A549 (cell line): ENCODE results near the gene WDR45B. TPM values are rescaled to one million over a fixed set of nuclear protein-coding genes. Genes with fewer than 3 reads are reported as not detected.

Source experiments
- ATAC-seq, 2 experiments: fragments of 200-7000 bp in 1 of 2; fragments of >200 bp in 1 of 2; cut with Nextera tagmentation in 1 of 2; cut with Tn5 transposase in 1 of 2; 3 replicates each; pipeline versions ENCODE4 v1.8.0 to v1.9.1; 2018 to 2020; ENCODE audit warnings: mild to moderate bottlenecking in 1 of 2, moderate library complexity in 1 of 2
- CTCF ChIA-PET: fragments of 300-600 bp; sonication (Branson Sonifier 250); formaldehyde crosslinking; extraction: SDS; loops from one replicate; lab custom pipeline; 2021; ENCODE audit warnings: antibody characterized with exemption, inconsistent platforms; lab: Yijun Ruan, JAX
- POLR2A ChIA-PET: fragments of 350-600 bp; formaldehyde crosslinking; extraction: SDS; loops from one replicate; lab custom pipeline; 2021; ENCODE audit warnings: antibody characterized with exemption, inconsistent platforms; lab: Yijun Ruan, JAX
- DNase-seq, 2 experiments: peaks; one replicate each; pipeline versions ENCODE4 v3.0.0 to v3.0.0-alpha.2; 2011 to 2016; ENCODE audit warnings: low read depth in 1 of 2, low spot score in 1 of 2
- FAIRE-seq: peaks from 2 replicates; lab custom pipeline; 2011; peaks lifted over from hg19 to GRCh38; lab: Jason Lieb, UNC
- H3K27ac ChIP-seq, 2 experiments: fragments of >200 bp; sonication (Bioruptor Twin); formaldehyde crosslinking; 3 replicates each; pipeline ENCODE4 v1.5.1; 2016 to 2017
- H3K4me1 ChIP-seq: fragments of >200 bp; sonication (Bioruptor Twin); formaldehyde crosslinking; 3 replicates; pipeline ENCODE4 v1.6.1; 2016
- H3K4me2 ChIP-seq: fragments of >200 bp; sonication (Bioruptor Twin); formaldehyde crosslinking; 3 replicates; pipeline ENCODE4 v1.6.1; 2016
- H3K4me3 ChIP-seq: fragments of >200 bp; sonication (Bioruptor Twin); formaldehyde crosslinking; 3 replicates; pipeline ENCODE4 v1.5.1; 2016
- H3K9me3 ChIP-seq: fragments of >200 bp; sonication (Bioruptor Twin); formaldehyde crosslinking; 3 replicates; pipeline ENCODE4 v1.6.1; 2016
- ATOH8 ChIP-seq: fragments of 250-450 bp; sonication (Bioruptor Pico); IDR thresholded peaks from 2 replicates; pipeline ENCODE4 v1.5.0; 2020; ENCODE audit warnings: low read depth, mild to moderate bottlenecking, moderate library complexity
- BHLHE40 ChIP-seq: IDR thresholded peaks from 2 replicates; pipeline ENCODE4 v1.6.1; 2012; ENCODE audit warnings: low read depth, low read length, inconsistent platforms
- CHD2 ChIP-seq: fragments of 150-350 bp; IDR thresholded peaks from 2 replicates; pipeline ENCODE4 v1.6.1; 2014; ENCODE audit warnings: low read length; ENCODE audit not compliant: partially characterized antibody
- EHF ChIP-seq: fragments of 250-450 bp; sonication (Bioruptor Pico); IDR thresholded peaks from 2 replicates; pipeline ENCODE4 v1.5.0; 2020; ENCODE audit warnings: mild to moderate bottlenecking
- EHMT2 ChIP-seq: fragments of 200-600 bp; sonication (generic); IDR thresholded peaks from 2 replicates; pipeline ENCODE4 v1.6.1; 2016; ENCODE audit warnings: antibody characterized with exemption, low read depth, mild to moderate bottlenecking, moderate library complexity
- EP300 ChIP-seq, 2 experiments: fragments of >200 bp; sonication (Bioruptor Twin); formaldehyde crosslinking; IDR thresholded peaks; 2 replicates in 1 of 2; 3 replicates in 1 of 2; pipeline ENCODE4 v1.6.1; 2016 to 2017
- ESRRA ChIP-seq: fragments of 150-350 bp; IDR thresholded peaks from 2 replicates; pipeline ENCODE4 v1.6.1; 2014; ENCODE audit warnings: mild to moderate bottlenecking, low read length, borderline replicate concordance
- FOSL2 ChIP-seq, 2 experiments: fragments of 450-650 bp in 1 of 2; fragments of >200 bp in 1 of 2; sonication (Bioruptor Twin) in 1 of 2; formaldehyde crosslinking; IDR thresholded peaks; 2 replicates each; pipeline versions ENCODE4 v1.5.0 to v1.6.1; 2016 to 2020; ENCODE audit warnings: mild to moderate bottlenecking in 1 of 2, moderate library complexity in 1 of 2
- FOXS1 ChIP-seq: fragments of 250-450 bp; sonication (Bioruptor Pico); IDR thresholded peaks from 2 replicates; pipeline ENCODE4 v1.5.0; 2020; ENCODE audit warnings: mild to moderate bottlenecking, moderate library complexity
- GATA3 ChIP-seq: IDR thresholded peaks from 2 replicates; pipeline ENCODE4 v1.6.1; 2012; ENCODE audit warnings: borderline replicate concordance
- HOXB5 ChIP-seq: fragments of 250-450 bp; sonication (Bioruptor Pico); IDR thresholded peaks from 2 replicates; pipeline ENCODE4 v1.5.0; 2020; ENCODE audit warnings: mild to moderate bottlenecking, moderate library complexity
- JUN ChIP-seq, 2 experiments: fragments of >200 bp; sonication (Bioruptor Twin); formaldehyde crosslinking; IDR thresholded peaks; 2 replicates in 1 of 2; 3 replicates in 1 of 2; pipeline ENCODE4 v1.6.1; 2016 to 2017
- JUNB ChIP-seq: fragments of >200 bp; sonication (Bioruptor Twin); formaldehyde crosslinking; IDR thresholded peaks from 2 replicates; pipeline ENCODE4 v1.6.1; 2016
- KDM1A ChIP-seq: fragments of 200-600 bp; sonication (generic); IDR thresholded peaks from 2 replicates; pipeline ENCODE4 v1.6.1; 2016; ENCODE audit warnings: low read depth, mild to moderate bottlenecking
- MAZ ChIP-seq: fragments of 150-350 bp; IDR thresholded peaks from 2 replicates; pipeline ENCODE4 v1.6.1; 2014; ENCODE audit warnings: antibody characterized with exemption, low read depth, low read length, borderline replicate concordance
- NFE2L2 ChIP-seq: fragments of 150-350 bp; conservative IDR thresholded peaks from 2 replicates; pipeline ENCODE4 v1.6.1; 2014; ENCODE audit warnings: low read length
- NPAS2 ChIP-seq: fragments of 250-450 bp; sonication (Bioruptor Pico); IDR thresholded peaks from 2 replicates; pipeline ENCODE4 v1.8.0; 2022; ENCODE audit warnings: mild to moderate bottlenecking, moderate library complexity, borderline replicate concordance
- NR3C1 ChIP-seq: fragments of >200 bp; sonication (Bioruptor Twin); formaldehyde crosslinking; IDR thresholded peaks from 3 replicates; pipeline ENCODE4 v1.6.1; 2017
- POLR2A ChIP-seq: IDR thresholded peaks from 2 replicates; pipeline ENCODE4 v1.6.1; 2012; ENCODE audit warnings: mild to moderate bottlenecking, low read length
- POLR2AphosphoS2 ChIP-seq: conservative IDR thresholded peaks from 2 replicates; pipeline ENCODE4 v1.6.1; 2012; ENCODE audit warnings: low read length, improper control_type of control experiment, inconsistent platforms
- RARB ChIP-seq: fragments of 250-450 bp; sonication (Bioruptor Pico); IDR thresholded peaks from 2 replicates; pipeline ENCODE4 v1.8.0; 2021; ENCODE audit warnings: mild to moderate bottlenecking, moderate library complexity
- TP53 ChIP-seq: fragments of 250-450 bp; sonication (Bioruptor Pico); IDR thresholded peaks from 2 replicates; pipeline ENCODE4 v1.5.0; 2021; ENCODE audit warnings: mild to moderate bottlenecking, moderate library complexity
- USF2 ChIP-seq: fragments of 450-650 bp; IDR thresholded peaks from 2 replicates; pipeline ENCODE4 v1.6.1; 2014; ENCODE audit warnings: antibody characterized with exemption
- WGBS: methylation state at CpG from one replicate; pipeline ENCODE4 v1.1.6; 2017; ENCODE audit errors: missing lambda C conversion rate; 5-methylcytosine and 5-hydroxymethylcytosine counted together
- polyA plus RNA-seq, 4 experiments: library from polyadenylated mRNA; depleted of rRNA in 3 of 4; stranded (reverse); fragments of >200 nt; fragmentation: RNase III in 1 of 4; extraction: RNeasy Plus Mini Kit Qiagen cat#74134 plus additional on column Dnase treatment in 1 of 4; gene quantifications; 2 replicates in 3 of 4; 3 replicates in 1 of 4; pipeline ENCODE4 v1.2.3, GENCODE V29; 2011 to 2017
- TF ChIP-seq, protein P1 (sequence below): IDR thresholded peaks from 2 replicates; pipeline ENCODE4 v1.6.1; 2012
- TF ChIP-seq, protein P2 (sequence below): fragments of >200 bp; sonication (Bioruptor Twin); formaldehyde crosslinking; IDR thresholded peaks from 3 replicates; pipeline ENCODE4 v1.5.1; 2016

The WDR45B gene
- polyA plus RNA-seq, 2 of the 4 experiments (the other 2 are of a cell fraction), result 88.2 to 124 TPM

- Histone ChIP-seq H3K4me3 (peak overlapping the region; percentile 90), H3K4me2 (peak overlapping the region; percentile 98), H3K4me1 (peaks cover 23% of the 10 kb centered on the region), H3K27ac (peak overlapping the region; percentile 91 to 95), H3K9me3 (no peaks in the 10 kb centered on the region)
- 2% methylated on average over 35 of the region's 54 CpGs for WGBS
- ChIA-PET CTCF (no interaction called here), POLR2A (no interaction called here)
- peak; percentile 17 to 54 for ATAC-seq
- TF ChIP-seq USF2, result no peak
- TF ChIP-seq JUN (IDR thresholded peaks at IDR 0.05), result 0 out of 5 replicates have a peak, but pooled peaks of 1 of the 2 experiments have one; percentile 6
- DNase-seq, result peak in 1 of 2 experiments; percentile 56
- FAIRE-seq, result no peak
Observed at GRCh38 chr17:82647593-82648164, 565 bp downstream of the WDR45B start.

GRCh38 chr17:82645516-82645915 lies 2.7 kb downstream of the WDR45B start:
- Histone ChIP-seq H3K27ac (no peak overlapping the region), H3K4me3 (no peak overlapping the region), H3K4me2 (peak overlapping the region; percentile 98), H3K9me3 (no peaks in the 10 kb centered on the region), H3K4me1 (peaks cover 23% of the 10 kb centered on the region)
- POLR2A ChIA-PET, result no interaction called here
- no peak for TF ChIP-seq CHD2
- no peak for TF ChIP-seq FOSL2 (IDR thresholded peaks at IDR 0.05)
- TF ChIP-seq FOSL2 (CRISPR knock-in tag; IDR thresholded peaks at IDR 0.05), result peak; percentile 24; the same call in 1 of the 2 replicates
- no peak for DNase-seq
- CTCF ChIA-PET, result no interaction called here
- ATAC-seq, result no peak
- peak; percentile 28 for FAIRE-seq
- WGBS, result 75% methylated on average over 4 of the region's 4 CpGs

- ATAC-seq, result no peak
- FAIRE-seq, result no peak
- POLR2A ChIA-PET, result no interaction called here
- DNase-seq, result no peak
- H3K4me1 ChIP-seq, result peaks cover 23% of the 10 kb centered on the region
- no peak overlapping the region for H3K4me2 ChIP-seq
- no peak overlapping the region for H3K4me3 ChIP-seq
- 82% methylated on average over 5 of the region's 5 CpGs for WGBS
- TF ChIP-seq POLR2AphosphoS2, result no peak
- no peak for TF ChIP-seq NFE2L2
- no peak for TF ChIP-seq POLR2A
- TF ChIP-seq MAZ, result no peak
- no peak for TF ChIP-seq ATOH8 (CRISPR knock-in tag)
- TF ChIP-seq JUNB, result no peak
- TF ChIP-seq, all 56 proteins: peak for 0
- CTCF ChIA-PET, result no interaction called here
- H3K9me3 ChIP-seq, result no peaks in the 10 kb centered on the region
- no peak overlapping the region for H3K27ac ChIP-seq
Observed at GRCh38 chr17:82644148-82644547, 4.1 kb downstream of the WDR45B start.

GRCh38 chr17:82642022-82642421 lies 6.2 kb downstream of the WDR45B start:
- ATAC-seq, result no peak
- TF ChIP-seq EHMT2 (no peak), ESRRA (no peak)
- H3K4me2 ChIP-seq, result no peak overlapping the region
- H3K9me3 ChIP-seq, result no peaks in the 10 kb centered on the region
- ChIA-PET POLR2A (no interaction called here), CTCF (interaction anchor here (1.2 to 1.3 kb wide), 2 partner anchors 9 to 10 kb away, joined by 3 read pairs; no protein-coding TSS in a partner anchor)
- WGBS, result 93% methylated on average over 14 of the region's 14 CpGs
- no peak for DNase-seq
- peaks cover 19% of the 10 kb centered on the region for H3K4me1 ChIP-seq
- no peak overlapping the region for H3K4me3 ChIP-seq
- no peak for FAIRE-seq
- no peak overlapping the region for H3K27ac ChIP-seq

DNA sequence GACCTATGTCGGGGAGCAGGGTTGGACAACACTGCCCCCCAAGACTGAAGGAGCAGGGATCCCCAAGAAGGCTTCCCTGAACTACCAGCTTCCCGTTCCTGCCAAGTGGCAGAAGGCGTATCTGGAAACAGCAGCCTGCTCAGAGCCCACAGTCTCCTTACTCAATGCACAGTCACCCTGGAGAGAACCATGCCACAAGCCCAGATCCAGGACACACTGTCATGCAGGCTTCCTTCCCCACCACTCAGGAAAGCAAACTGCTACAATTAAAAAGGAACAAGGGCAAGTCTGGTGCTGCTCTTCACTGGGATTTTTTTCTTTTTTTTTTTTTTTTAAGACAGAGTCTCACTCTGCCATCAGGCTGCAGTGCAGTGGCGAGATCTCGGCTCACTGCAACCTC lies 8.2 kb downstream of the WDR45B start:
- no peak for FAIRE-seq
- Histone ChIP-seq H3K27ac (no peak overlapping the region), H3K4me3 (no peak overlapping the region), H3K9me3 (no peaks in the 10 kb centered on the region), H3K4me2 (no peak overlapping the region), H3K4me1 (peaks cover under 1% of the 10 kb centered on the region; the same call in 2 of the 3 replicates)
- ChIA-PET CTCF (interaction anchor here (0.6 to 1.0 kb wide), 3 partner anchors 29 to 135 kb away, joined by 3 read pairs; no protein-coding TSS in a partner anchor), POLR2A (no interaction called here)
- whole genome bisulfite sequencing, result 99% methylated on average over 5 of the region's 5 CpGs
- no peak for DNase-seq
- peak; percentile 12 to 43; a peak in 3 of 6 replicates for ATAC-seq
- TF ChIP-seq NR3C1, result no peak
- TF ChIP-seq EP300 (IDR thresholded peaks at IDR 0.05), result no peak
- no peak for TF ChIP-seq ESRRA
- no peak for TF ChIP-seq BHLHE40
- no peak for TF ChIP-seq EHF
- TF ChIP-seq GATA3, result no peak
- no peak for TF ChIP-seq RARB (CRISPR knock-in tag)
- no peak for TF ChIP-seq TP53 (CRISPR knock-in tag)
- no peak for TF ChIP-seq KDM1A
- no peak for TF ChIP-seq EHMT2
- TF ChIP-seq CHD2, result no peak
- no peak for TF ChIP-seq HOXB5
- TF ChIP-seq POLR2A, result no peak
- TF ChIP-seq, protein P1, sequence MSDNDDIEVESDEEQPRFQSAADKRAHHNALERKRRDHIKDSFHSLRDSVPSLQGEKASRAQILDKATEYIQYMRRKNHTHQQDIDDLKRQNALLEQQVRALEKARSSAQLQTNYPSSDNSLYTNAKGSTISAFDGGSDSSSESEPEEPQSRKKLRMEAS, result no peak
- TF ChIP-seq FOXS1, result no peak
- TF ChIP-seq NPAS2, result no peak
- TF ChIP-seq, protein P2, sequence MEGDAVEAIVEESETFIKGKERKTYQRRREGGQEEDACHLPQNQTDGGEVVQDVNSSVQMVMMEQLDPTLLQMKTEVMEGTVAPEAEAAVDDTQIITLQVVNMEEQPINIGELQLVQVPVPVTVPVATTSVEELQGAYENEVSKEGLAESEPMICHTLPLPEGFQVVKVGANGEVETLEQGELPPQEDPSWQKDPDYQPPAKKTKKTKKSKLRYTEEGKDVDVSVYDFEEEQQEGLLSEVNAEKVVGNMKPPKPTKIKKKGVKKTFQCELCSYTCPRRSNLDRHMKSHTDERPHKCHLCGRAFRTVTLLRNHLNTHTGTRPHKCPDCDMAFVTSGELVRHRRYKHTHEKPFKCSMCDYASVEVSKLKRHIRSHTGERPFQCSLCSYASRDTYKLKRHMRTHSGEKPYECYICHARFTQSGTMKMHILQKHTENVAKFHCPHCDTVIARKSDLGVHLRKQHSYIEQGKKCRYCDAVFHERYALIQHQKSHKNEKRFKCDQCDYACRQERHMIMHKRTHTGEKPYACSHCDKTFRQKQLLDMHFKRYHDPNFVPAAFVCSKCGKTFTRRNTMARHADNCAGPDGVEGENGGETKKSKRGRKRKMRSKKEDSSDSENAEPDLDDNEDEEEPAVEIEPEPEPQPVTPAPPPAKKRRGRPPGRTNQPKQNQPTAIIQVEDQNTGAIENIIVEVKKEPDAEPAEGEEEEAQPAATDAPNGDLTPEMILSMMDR, result no peak
